HG03439 (cell line): ENCODE results near the gene MEIS2.

ENCODE experiments used
- ATAC-seq: cut with Tn5 transposase; IDR thresholded peaks from one replicate; pipeline ENCODE4 v1.9.1; 2021; ENCODE audit warnings: mild to moderate bottlenecking, moderate library complexity; ENCODE audit not compliant: unreplicated experiment

The MEIS2 gene

GRCh38 chr15:36967929-36968328 is 132.4 kb downstream of the MEIS2 start:
- ATAC-seq: no peak

- ATAC-seq: no peak
These were observed 133.6 kb downstream of the MEIS2 start for GRCh38 chr15:36966708-36967107.

- ATAC-seq: no peak
These were observed 134.6 kb downstream of the MEIS2 start for GRCh38 chr15:36965570-36966342.

GRCh38 chr15:36964626-36965025 is 135.7 kb downstream of the MEIS2 start:
- no peak for ATAC-seq

GRCh38 chr15:36961956-36962355 is 138.4 kb downstream of the MEIS2 start:
- no peak for ATAC-seq

DNA sequence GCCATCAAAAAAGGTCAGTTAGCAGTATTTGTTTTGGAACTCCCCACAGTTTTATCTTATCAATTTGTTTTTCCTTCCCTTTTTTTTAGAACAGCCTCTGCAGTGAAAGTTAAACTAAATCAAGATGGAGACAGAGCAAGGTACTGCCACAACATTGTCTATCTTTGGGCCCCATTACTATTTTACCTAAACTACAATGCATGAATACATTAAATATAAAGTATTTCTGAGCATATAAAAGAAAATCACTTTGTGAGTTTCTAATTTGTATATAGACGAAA is 139.5 kb downstream of the MEIS2 start:
- no peak for ATAC-seq

DNA sequence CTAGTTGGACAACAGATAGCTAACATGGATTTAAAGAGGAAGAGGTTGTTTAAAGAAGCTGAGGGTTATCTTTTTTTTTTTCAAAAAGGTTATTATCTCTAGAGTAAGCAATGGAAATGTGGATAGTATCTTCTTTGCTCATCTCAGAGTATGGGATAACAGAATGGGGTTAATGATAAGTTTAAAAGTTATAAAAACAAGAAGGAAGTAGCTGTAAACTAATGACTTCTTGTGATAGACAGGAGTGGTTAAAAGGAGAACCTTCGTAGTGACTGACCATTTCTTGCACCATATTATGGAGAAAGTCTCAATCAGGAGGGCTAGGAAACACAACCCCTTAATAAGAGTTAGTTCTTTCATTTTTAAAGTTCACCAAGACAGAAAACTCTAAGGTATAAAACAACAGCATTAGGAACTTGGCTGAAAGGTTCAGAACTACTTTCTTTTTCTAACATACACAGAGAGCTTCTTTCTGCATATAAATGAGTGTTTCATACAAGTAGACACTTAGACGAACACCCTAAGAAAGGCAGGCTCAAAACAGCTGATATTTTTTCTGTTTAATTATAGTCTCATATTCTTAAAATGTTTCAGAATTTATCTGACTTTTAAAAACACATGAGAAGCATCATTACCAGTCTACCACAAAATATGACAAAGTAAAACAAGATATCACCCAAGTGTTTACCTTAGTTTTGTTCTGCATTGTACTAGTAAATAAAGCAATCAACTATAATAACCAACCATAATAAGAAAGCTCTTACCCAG is 140.0 kb downstream of the MEIS2 start:
- ATAC-seq: no peak

GRCh38 chr15:36959746-36960145 is 140.6 kb downstream of the MEIS2 start:
- no peak for ATAC-seq

- no peak for ATAC-seq
These were observed 141.7 kb downstream of the MEIS2 start for GRCh38 chr15:36958606-36959005.

- ATAC-seq: no peak
These were observed 145.9 kb downstream of the MEIS2 start for GRCh38 chr15:36954486-36954885.

DNA sequence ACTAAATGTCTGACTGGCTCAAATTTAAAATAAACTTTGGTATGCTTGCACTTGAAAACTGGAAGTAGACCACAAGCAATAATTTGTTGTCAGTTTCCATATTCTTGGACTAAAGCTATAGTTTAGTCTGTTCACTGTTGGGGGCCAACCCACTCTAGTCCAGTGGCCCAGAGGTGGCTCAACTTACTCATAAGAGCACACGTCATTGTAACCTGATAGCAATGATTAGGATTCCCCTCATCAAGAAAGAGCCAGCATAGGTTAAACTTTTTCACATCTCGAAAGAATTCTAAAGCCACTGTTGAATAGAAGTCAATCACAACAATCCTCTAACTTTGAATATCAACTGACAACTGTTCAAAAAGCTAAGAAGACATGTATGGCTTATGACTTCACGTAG is 147.0 kb downstream of the MEIS2 start:
- ATAC-seq: no peak

DNA sequence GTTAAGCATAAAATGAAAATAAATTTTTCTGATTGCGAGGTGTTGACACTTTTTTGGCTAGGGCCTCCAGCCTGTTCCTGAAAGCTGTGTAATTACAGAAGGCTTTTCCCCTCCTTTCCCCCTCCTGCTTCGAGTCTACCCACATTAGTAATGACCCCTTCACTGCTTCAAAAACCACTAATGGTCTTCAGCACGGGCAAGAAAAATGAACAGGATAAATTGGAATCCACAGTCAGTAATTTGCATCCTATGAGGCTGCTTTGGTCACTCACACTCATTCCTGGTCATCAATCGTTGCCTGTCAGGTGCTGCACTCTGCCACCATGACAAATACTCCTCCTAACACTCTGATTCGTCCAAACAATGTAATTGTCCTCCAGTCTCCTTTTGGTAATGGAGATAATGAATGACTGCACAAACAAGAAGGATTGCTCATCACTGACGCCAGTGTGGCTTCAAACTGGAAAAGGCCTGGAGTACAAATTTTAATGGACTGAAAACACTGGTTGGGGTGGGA is 148.6 kb downstream of the MEIS2 start:
- no peak for ATAC-seq

DNA sequence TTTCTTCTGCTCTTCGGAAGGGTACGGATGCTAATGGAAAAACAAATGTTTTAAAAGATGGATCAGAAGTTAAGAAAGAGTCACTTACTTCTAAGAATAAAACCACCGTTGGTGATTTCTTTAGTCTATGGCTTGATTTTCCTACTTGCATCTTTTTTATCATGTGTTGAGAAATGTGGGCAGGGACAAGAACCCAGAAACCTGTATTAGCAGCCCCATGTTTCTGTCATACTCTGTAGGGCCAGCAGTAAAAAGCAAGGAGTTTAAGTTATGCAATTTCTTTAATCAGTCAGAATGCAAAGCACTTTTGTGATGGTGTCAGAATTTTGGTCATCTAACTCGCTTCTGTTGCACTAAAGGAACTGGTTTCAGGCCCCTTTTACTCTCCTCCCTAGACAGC is 150.0 kb downstream of the MEIS2 start:
- no peak for ATAC-seq

- ATAC-seq: no peak
These were observed 151.4 kb downstream of the MEIS2 start for GRCh38 chr15:36948982-36949381.

- ATAC-seq: no peak
These were observed 153.2 kb downstream of the MEIS2 start for GRCh38 chr15:36947035-36947719.

- no peak for ATAC-seq
These were observed 155.9 kb downstream of the MEIS2 start for GRCh38 chr15:36944442-36944841.

DNA sequence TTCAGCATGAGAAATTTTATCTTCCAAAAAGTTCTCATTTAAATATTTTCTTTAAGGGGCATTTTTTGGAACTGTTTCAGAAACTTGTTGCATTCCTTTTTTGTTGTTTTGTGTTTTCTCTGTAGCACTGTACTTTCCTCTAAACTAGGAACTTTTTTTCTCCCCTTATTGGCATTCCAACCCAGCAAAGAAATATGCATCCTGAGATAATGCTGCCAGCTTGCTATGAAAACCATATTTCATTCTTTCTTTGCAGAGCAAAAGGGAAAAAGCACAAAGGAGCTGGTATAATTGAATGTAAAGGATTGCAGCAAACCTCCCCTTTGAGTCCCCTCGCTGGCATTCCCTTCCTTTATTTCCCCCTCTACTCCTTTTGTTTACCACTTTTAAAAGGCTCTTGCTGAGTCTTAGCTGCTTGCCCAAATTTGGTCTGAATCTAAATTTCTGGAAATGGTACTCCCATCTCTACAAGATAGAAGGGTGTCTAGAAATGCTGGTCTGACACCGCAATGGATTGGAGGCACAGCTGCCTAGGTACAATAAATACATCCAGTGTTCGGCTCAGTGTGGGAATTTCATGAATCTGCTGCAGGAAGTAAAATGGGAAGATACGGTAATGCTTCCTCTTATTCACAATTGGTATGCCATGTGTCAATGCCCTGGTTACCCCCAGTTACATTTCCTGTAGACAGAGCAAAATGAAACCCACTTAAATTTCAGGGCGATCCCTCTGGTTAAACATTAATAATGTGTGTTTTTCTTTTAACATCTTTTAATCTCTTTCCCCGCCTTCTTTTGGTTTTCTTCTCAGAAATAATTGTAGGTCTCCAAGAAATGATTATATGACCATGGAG is 156.6 kb downstream of the MEIS2 start:
- no peak for ATAC-seq

- ATAC-seq: no peak
These were observed 158.0 kb downstream of the MEIS2 start for GRCh38 chr15:36942248-36942827.

GRCh38 chr15:36941798-36942197 is 158.6 kb downstream of the MEIS2 start:
- ATAC-seq: no peak

DNA sequence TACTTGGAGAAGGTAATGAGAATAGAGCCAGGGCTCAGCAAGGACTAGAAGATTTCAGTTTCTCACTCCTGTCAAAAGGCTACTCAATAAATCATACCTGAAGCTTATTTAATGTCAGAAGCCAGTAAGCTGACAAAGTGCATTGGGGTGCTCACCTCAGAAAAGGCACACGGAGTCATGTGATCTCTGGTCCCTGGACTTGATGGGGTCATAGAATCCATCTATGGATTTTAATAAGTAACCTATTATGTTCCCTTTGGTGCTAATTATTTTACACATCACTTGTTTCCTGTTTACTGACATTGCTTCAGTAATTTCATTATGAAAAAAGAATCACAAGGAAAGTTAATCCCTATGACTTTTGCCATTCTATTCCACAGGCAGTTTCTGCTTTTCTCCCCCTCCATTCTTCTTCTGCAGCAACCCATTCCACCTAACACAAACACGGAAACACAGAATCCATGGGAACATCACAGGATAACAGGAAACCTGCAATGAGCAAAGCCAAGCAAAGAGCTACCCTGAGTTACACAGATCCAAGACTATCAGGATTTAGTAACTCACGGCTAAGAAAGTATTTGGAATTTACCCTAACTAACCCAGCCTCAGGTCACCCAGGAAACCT is 159.6 kb downstream of the MEIS2 start:
- no peak for ATAC-seq
